WTC11 (cell line): Measurements from ENCODE around the gene RNF150. TPM values are rescaled to one million over a fixed set of nuclear protein-coding genes. Genes with fewer than 3 reads are reported as not detected.

Experiments
- ATAC-seq: fragments of 200-7000 bp; cut with Tn5 transposase; 2 replicates; pipeline ENCODE4 v1.10.0; 2021; ENCODE audit warnings: mild to moderate bottlenecking, moderate library complexity
- CTCF ChIA-PET: fragments of 300-600 bp; sonication (Branson Sonifier 250); formaldehyde crosslinking; loops from one replicate; lab custom pipeline; 2021; ENCODE audit warnings: antibody characterized with exemption; lab: Charles Lee
- POLR2A ChIA-PET: fragments of 350-600 bp; sonication (Branson Sonifier 250); formaldehyde crosslinking; loops from one replicate; lab custom pipeline; 2021; ENCODE audit warnings: antibody characterized with exemption; lab: Charles Lee
- DNase-seq: peaks from one replicate; pipeline ENCODE4 v3.0.0; 2021; ENCODE audit warnings: low spot score
- H3K27ac Mint-ChIP-seq: 2 replicates; pipeline ENCODE4 v1.8.0; 2021; ENCODE audit warnings: mixed read lengths
- H3K27me3 Mint-ChIP-seq: 2 replicates; pipeline ENCODE4 v1.8.0; 2021; ENCODE audit warnings: low read depth, mild to moderate bottlenecking, moderate library complexity, mixed read lengths
- H3K36me3 Mint-ChIP-seq: 2 replicates; pipeline ENCODE4 v1.8.0; 2021; ENCODE audit warnings: mixed read lengths
- H3K4me1 Mint-ChIP-seq: 2 replicates; pipeline ENCODE4 v1.8.0; 2022; ENCODE audit warnings: mixed read lengths
- H3K4me3 Mint-ChIP-seq: 2 replicates; pipeline ENCODE4 v1.8.0; 2021; ENCODE audit warnings: mild to moderate bottlenecking, moderate library complexity, mixed read lengths
- H3K9me3 Mint-ChIP-seq: 2 replicates; pipeline ENCODE4 v1.8.0; 2021; ENCODE audit warnings: mixed read lengths
- CREB1 ChIP-seq: sonication (generic); formaldehyde crosslinking; IDR thresholded peaks from 2 replicates; pipeline ENCODE4 v1.8.0; 2023; ENCODE audit warnings: mild to moderate bottlenecking, missing genetic modification reagents
- ELF4 ChIP-seq: sonication (generic); formaldehyde crosslinking; IDR thresholded peaks from 2 replicates; pipeline ENCODE4 v1.8.1; 2022; ENCODE audit warnings: low read depth, mild to moderate bottlenecking, moderate library complexity, missing genetic modification reagents
- ESRRA ChIP-seq: sonication (generic); formaldehyde crosslinking; IDR thresholded peaks from 2 replicates; pipeline ENCODE4 v1.8.1; 2022; ENCODE audit warnings: mild to moderate bottlenecking, missing genetic modification reagents, borderline replicate concordance
- ETV6 ChIP-seq: sonication (generic); formaldehyde crosslinking; IDR thresholded peaks from 2 replicates; pipeline ENCODE4 v1.8.1; 2022; ENCODE audit warnings: mild to moderate bottlenecking, missing genetic modification reagents
- FOXJ3 ChIP-seq: sonication (generic); formaldehyde crosslinking; IDR thresholded peaks from 2 replicates; pipeline ENCODE4 v1.9.0; 2021; ENCODE audit warnings: missing genetic modification reagents, mild to moderate bottlenecking, borderline replicate concordance
- FOXK1 ChIP-seq: sonication (generic); formaldehyde crosslinking; IDR thresholded peaks from 2 replicates; pipeline ENCODE4 v1.8.0; 2022; ENCODE audit warnings: mild to moderate bottlenecking, moderate library complexity, missing genetic modification reagents
- JAZF1 ChIP-seq: fragments of 250-450 bp; sonication (Bioruptor Pico); IDR thresholded peaks from 2 replicates; pipeline ENCODE4 v1.9.0; 2021; ENCODE audit warnings: moderate library complexity, mild to moderate bottlenecking, inconsistent platforms
- MXD4 ChIP-seq: fragments of 250-450 bp; sonication (Bioruptor Pico); IDR thresholded peaks from 2 replicates; pipeline ENCODE4 v1.8.0; 2021; ENCODE audit warnings: mild to moderate bottlenecking, moderate library complexity, borderline replicate concordance
- MYBL2 ChIP-seq: sonication (generic); formaldehyde crosslinking; IDR thresholded peaks from 2 replicates; pipeline ENCODE4 v1.8.1; 2023; ENCODE audit warnings: mild to moderate bottlenecking, moderate library complexity, missing genetic modification reagents
- PRRX2 ChIP-seq: fragments of 250-450 bp; sonication (Bioruptor Pico); IDR thresholded peaks from 2 replicates; pipeline ENCODE4 v1.8.0; 2021; ENCODE audit warnings: mild to moderate bottlenecking
- RORB ChIP-seq: fragments of 250-450 bp; sonication (Bioruptor Pico); IDR thresholded peaks from 2 replicates; pipeline ENCODE4 v1.9.0; 2021; ENCODE audit warnings: mild to moderate bottlenecking
- SMAD4 ChIP-seq: sonication (generic); formaldehyde crosslinking; IDR thresholded peaks from 2 replicates; pipeline ENCODE4 v1.8.0; 2022; ENCODE audit warnings: mild to moderate bottlenecking, missing genetic modification reagents
- SOX15 ChIP-seq: fragments of 250-450 bp; sonication (Bioruptor Pico); IDR thresholded peaks from 2 replicates; pipeline ENCODE4 v1.9.0; 2021; ENCODE audit warnings: mild to moderate bottlenecking
- SP1 ChIP-seq: sonication (generic); formaldehyde crosslinking; conservative IDR thresholded peaks from 2 replicates; pipeline ENCODE4 v1.8.1; 2022; ENCODE audit warnings: missing genetic modification reagents
- TEAD4 ChIP-seq: sonication (generic); formaldehyde crosslinking; IDR thresholded peaks from 2 replicates; pipeline ENCODE4 v1.8.0; 2022; ENCODE audit warnings: mild to moderate bottlenecking, missing genetic modification reagents
- TP53 ChIP-seq: sonication (generic); formaldehyde crosslinking; IDR thresholded peaks from 2 replicates; pipeline ENCODE4 v1.8.1; 2023; ENCODE audit warnings: mild to moderate bottlenecking, missing genetic modification reagents
- ZNF121 ChIP-seq: sonication (generic); formaldehyde crosslinking; IDR thresholded peaks from 2 replicates; pipeline ENCODE4 v1.8.0; 2023; ENCODE audit warnings: missing genetic modification reagents
- ZNF138 ChIP-seq: sonication (generic); formaldehyde crosslinking; conservative IDR thresholded peaks from 2 replicates; pipeline ENCODE4 v1.8.1; 2022; ENCODE audit warnings: mild to moderate bottlenecking, moderate library complexity, missing genetic modification reagents
- ZNF232 ChIP-seq: sonication (generic); formaldehyde crosslinking; IDR thresholded peaks from 2 replicates; pipeline ENCODE4 v1.8.0; 2022; ENCODE audit warnings: mild to moderate bottlenecking, missing genetic modification reagents
- total RNA-seq: library from RNA; stranded (reverse); gene quantifications from 3 replicates; pipeline ENCODE4 v1.2.3, GENCODE V29; 2021
- TF ChIP-seq, protein P1 (sequence below): sonication (generic); formaldehyde crosslinking; IDR thresholded peaks from 2 replicates; pipeline ENCODE4 v1.8.1; 2022; ENCODE audit warnings: mild to moderate bottlenecking, missing genetic modification reagents, moderate library complexity, borderline replicate concordance
- TF ChIP-seq, protein P2 (sequence below): sonication (generic); formaldehyde crosslinking; IDR thresholded peaks from 2 replicates; pipeline ENCODE4 v1.8.1; 2022; ENCODE audit warnings: missing genetic modification reagents, borderline replicate concordance
- TF ChIP-seq, protein P3 (sequence below): sonication (generic); formaldehyde crosslinking; IDR thresholded peaks from 2 replicates; pipeline ENCODE4 v1.8.0; 2022; ENCODE audit warnings: mild to moderate bottlenecking, missing genetic modification reagents
- TF ChIP-seq, protein P4 (sequence below): sonication (generic); formaldehyde crosslinking; IDR thresholded peaks from 2 replicates; pipeline ENCODE4 v1.8.0; 2023; ENCODE audit warnings: missing genetic modification reagents
- TF ChIP-seq, protein P5 (sequence below): sonication (generic); formaldehyde crosslinking; conservative IDR thresholded peaks from 2 replicates; pipeline ENCODE4 v1.8.1; 2022; ENCODE audit warnings: mild to moderate bottlenecking, missing genetic modification reagents
- TF ChIP-seq, protein P6 (sequence below): sonication (generic); formaldehyde crosslinking; IDR thresholded peaks from 2 replicates; pipeline ENCODE4 v1.8.1; 2023; ENCODE audit warnings: mild to moderate bottlenecking, missing genetic modification reagents, moderate library complexity
- TF ChIP-seq, protein P7 (sequence below): sonication (generic); formaldehyde crosslinking; IDR thresholded peaks from 2 replicates; pipeline ENCODE4 v1.8.1; 2022; ENCODE audit warnings: mild to moderate bottlenecking, moderate library complexity, missing genetic modification reagents

The RNF150 gene
- total RNA-seq, 1 experiment from 2014 or later = 5.9 TPM

DNA sequence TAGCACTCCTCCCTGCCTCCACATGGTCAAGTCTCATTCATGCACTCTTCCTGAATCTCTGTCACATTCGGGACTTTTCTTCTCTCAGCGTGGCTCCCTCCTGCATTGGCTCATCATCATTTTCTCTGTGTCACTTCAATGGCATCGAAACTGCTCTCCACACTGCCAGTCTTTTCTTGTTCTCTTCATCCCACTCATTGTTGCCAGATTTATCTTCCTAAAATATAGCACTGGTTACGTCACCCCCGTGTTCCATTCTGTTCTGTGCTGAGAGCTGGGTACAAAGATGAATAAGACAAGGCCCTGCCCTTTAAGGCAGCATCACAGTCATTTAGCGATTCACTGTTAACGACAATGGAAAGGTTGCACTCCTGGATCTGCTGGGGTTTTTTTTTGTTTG, 202.7 kb downstream of the RNF150 start (continued):
- TF ChIP-seq, protein P1, sequence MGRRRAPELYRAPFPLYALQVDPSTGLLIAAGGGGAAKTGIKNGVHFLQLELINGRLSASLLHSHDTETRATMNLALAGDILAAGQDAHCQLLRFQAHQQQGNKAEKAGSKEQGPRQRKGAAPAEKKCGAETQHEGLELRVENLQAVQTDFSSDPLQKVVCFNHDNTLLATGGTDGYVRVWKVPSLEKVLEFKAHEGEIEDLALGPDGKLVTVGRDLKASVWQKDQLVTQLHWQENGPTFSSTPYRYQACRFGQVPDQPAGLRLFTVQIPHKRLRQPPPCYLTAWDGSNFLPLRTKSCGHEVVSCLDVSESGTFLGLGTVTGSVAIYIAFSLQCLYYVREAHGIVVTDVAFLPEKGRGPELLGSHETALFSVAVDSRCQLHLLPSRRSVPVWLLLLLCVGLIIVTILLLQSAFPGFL (CRISPR knock-in tag) = no peak
- no peak for TF ChIP-seq CREB1 (CRISPR knock-in tag)
- TF ChIP-seq SOX15 = no peak
- TF ChIP-seq, protein P2, sequence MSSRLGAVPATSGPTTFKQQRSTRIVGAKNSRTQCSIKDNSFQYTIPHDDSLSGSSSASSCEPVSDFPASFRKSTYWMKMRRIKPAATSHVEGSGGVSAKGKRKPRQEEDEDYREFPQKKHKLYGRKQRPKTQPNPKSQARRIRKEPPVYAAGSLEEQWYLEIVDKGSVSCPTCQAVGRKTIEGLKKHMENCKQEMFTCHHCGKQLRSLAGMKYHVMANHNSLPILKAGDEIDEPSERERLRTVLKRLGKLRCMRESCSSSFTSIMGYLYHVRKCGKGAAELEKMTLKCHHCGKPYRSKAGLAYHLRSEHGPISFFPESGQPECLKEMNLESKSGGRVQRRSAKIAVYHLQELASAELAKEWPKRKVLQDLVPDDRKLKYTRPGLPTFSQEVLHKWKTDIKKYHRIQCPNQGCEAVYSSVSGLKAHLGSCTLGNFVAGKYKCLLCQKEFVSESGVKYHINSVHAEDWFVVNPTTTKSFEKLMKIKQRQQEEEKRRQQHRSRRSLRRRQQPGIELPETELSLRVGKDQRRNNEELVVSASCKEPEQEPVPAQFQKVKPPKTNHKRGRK = no peak
- no peak for TF ChIP-seq ZNF121 (CRISPR knock-in tag)
- no peak for TF ChIP-seq ESRRA (CRISPR knock-in tag)
- no peak for TF ChIP-seq ETV6

DNA sequence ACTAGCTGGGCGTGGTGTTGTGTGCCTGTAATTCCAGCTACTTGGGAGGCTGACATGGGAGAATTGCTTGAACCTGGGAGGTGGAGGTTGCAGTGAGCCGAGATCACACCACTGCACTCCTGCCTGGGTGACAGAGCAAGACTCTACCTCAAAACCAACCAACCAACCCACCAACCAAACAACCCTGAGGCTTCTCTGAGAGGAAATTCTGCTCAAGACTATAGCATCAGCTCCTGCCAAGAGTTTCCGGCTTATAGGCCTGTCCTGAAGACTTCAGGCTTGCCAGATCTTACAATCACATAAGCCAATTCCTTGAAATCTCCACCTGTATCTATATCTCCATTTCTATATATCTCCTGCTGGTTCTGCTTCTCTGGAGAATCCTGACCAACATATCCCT, 203.3 kb downstream of the RNF150 start:
- TF ChIP-seq MYBL2 (no peak), RORB (CRISPR knock-in tag) (no peak), MXD4 (no peak), ELF4 (CRISPR knock-in tag) (no peak), SOX15 (no peak), FOXK1 (CRISPR knock-in tag) (no peak), ZNF138 (CRISPR knock-in tag) (no peak), ZNF232 (no peak), TP53 (CRISPR knock-in tag) (no peak)
- TF ChIP-seq, protein P3, sequence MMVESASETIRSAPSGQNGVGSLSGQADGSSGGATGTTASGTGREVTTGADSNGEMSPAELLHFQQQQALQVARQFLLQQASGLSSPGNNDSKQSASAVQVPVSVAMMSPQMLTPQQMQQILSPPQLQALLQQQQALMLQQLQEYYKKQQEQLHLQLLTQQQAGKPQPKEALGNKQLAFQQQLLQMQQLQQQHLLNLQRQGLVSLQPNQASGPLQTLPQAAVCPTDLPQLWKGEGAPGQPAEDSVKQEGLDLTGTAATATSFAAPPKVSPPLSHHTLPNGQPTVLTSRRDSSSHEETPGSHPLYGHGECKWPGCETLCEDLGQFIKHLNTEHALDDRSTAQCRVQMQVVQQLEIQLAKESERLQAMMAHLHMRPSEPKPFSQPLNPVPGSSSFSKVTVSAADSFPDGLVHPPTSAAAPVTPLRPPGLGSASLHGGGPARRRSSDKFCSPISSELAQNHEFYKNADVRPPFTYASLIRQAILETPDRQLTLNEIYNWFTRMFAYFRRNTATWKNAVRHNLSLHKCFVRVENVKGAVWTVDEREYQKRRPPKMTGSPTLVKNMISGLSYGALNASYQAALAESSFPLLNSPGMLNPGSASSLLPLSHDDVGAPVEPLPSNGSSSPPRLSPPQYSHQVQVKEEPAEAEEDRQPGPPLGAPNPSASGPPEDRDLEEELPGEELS (CRISPR knock-in tag) = no peak
- TF ChIP-seq, protein P4, sequence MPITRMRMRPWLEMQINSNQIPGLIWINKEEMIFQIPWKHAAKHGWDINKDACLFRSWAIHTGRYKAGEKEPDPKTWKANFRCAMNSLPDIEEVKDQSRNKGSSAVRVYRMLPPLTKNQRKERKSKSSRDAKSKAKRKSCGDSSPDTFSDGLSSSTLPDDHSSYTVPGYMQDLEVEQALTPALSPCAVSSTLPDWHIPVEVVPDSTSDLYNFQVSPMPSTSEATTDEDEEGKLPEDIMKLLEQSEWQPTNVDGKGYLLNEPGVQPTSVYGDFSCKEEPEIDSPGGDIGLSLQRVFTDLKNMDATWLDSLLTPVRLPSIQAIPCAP = no peak
- Mint-ChIP-seq H3K27ac (no peak overlapping the region), H3K36me3 (no peaks in the 10 kb centered on the region), H3K4me3 (no peak overlapping the region), H3K27me3 (no peaks in the 10 kb centered on the region; the same call in 1 of the 2 replicates), H3K4me1 (peaks cover 13% of the 10 kb centered on the region), H3K9me3 (no peaks in the 10 kb centered on the region)
- ATAC-seq = no peak
- ChIA-PET CTCF (no interaction called here), POLR2A (no interaction called here)
- no peak for DNase-seq

DNA sequence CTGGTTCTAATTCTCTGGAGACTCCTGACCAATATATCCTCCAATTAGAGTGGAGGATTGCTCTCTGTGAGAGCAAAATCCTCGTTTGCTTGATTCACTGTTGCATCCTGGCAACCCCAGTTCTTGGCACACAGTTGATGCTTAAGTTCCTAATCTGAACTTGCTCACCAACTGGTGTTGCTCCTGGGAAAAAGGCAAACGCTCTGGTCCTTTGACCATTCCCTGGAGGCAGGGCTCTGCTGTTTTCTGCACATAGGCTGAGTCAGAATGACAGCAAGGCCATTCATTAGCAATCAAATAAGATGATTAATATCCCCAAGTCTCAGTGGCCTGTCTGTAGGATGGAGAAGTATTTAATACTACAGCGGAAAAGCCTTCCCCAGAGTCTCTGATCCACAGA, 204.4 kb downstream of the RNF150 start:
- H3K27me3 Mint-ChIP-seq = no peaks in the 10 kb centered on the region; the same call in 1 of the 2 replicates
- ChIA-PET POLR2A (no interaction called here), CTCF (no interaction called here)
- H3K27ac Mint-ChIP-seq = no peak overlapping the region
- TF ChIP-seq, protein P5, sequence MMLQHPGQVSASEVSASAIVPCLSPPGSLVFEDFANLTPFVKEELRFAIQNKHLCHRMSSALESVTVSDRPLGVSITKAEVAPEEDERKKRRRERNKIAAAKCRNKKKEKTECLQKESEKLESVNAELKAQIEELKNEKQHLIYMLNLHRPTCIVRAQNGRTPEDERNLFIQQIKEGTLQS (CRISPR knock-in tag) = no peak
- TF ChIP-seq, protein P1 (CRISPR knock-in tag) = no peak
- TF ChIP-seq JAZF1 (CRISPR knock-in tag) = no peak
- TF ChIP-seq PRRX2 (CRISPR knock-in tag) = no peak
- TF ChIP-seq FOXJ3 = no peak
- TF ChIP-seq TEAD4 (CRISPR knock-in tag) = no peak
- TF ChIP-seq SP1 (CRISPR knock-in tag) = no peak
- TF ChIP-seq, protein P6, sequence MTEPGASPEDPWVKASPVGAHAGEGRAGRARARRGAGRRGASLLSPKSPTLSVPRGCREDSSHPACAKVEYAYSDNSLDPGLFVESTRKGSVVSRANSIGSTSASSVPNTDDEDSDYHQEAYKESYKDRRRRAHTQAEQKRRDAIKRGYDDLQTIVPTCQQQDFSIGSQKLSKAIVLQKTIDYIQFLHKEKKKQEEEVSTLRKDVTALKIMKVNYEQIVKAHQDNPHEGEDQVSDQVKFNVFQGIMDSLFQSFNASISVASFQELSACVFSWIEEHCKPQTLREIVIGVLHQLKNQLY (CRISPR knock-in tag) = no peak
- TF ChIP-seq, protein P2 = no peak
- no peak for TF ChIP-seq SMAD4 (CRISPR knock-in tag)
- no peak for TF ChIP-seq ESRRA (CRISPR knock-in tag)
- TF ChIP-seq, protein P7, sequence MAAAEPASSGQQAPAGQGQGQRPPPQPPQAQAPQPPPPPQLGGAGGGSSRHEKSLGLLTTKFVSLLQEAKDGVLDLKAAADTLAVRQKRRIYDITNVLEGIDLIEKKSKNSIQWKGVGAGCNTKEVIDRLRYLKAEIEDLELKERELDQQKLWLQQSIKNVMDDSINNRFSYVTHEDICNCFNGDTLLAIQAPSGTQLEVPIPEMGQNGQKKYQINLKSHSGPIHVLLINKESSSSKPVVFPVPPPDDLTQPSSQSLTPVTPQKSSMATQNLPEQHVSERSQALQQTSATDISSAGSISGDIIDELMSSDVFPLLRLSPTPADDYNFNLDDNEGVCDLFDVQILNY (CRISPR knock-in tag) = no peak
- no peak for TF ChIP-seq ZNF121 (CRISPR knock-in tag)
- DNase-seq (no peak), ATAC-seq (no peak)
- peaks cover 19% of the 10 kb centered on the region for H3K4me1 Mint-ChIP-seq
- H3K4me3 Mint-ChIP-seq = no peak overlapping the region
- H3K9me3 Mint-ChIP-seq = no peaks in the 10 kb centered on the region
- no peaks in the 10 kb centered on the region for H3K36me3 Mint-ChIP-seq
